GM04503 (cell line): Measurements from ENCODE around the gene ZNF473.
"Not testable (repeated sequence)": the region's sequence is repeated elsewhere in the genome, so short reads cannot be mapped to it uniquely, and the experiment has no call there.

ENCODE experiments used
- DNase-seq: peaks from one replicate; pipeline ENCODE4 v3.0.0-alpha.2; 2012; ENCODE audit warnings: low read depth

ZNF473 gene

GRCh38 chr19:50099696-50100095 is 73.9 kb downstream of the ZNF473 start:
- DNase-seq = not testable (repeated sequence)

- DNase-seq = not testable (repeated sequence)
Observed at GRCh38 chr19:50100946-50101345, 75.1 kb downstream of the ZNF473 start.
